ENCODE results near the gene CHRNA4.
"Not testable (repeated sequence)": the region's sequence is repeated elsewhere in the genome, so short reads cannot be mapped to it uniquely, and the experiment has no call there.

Gene CHRNA4

DNA sequence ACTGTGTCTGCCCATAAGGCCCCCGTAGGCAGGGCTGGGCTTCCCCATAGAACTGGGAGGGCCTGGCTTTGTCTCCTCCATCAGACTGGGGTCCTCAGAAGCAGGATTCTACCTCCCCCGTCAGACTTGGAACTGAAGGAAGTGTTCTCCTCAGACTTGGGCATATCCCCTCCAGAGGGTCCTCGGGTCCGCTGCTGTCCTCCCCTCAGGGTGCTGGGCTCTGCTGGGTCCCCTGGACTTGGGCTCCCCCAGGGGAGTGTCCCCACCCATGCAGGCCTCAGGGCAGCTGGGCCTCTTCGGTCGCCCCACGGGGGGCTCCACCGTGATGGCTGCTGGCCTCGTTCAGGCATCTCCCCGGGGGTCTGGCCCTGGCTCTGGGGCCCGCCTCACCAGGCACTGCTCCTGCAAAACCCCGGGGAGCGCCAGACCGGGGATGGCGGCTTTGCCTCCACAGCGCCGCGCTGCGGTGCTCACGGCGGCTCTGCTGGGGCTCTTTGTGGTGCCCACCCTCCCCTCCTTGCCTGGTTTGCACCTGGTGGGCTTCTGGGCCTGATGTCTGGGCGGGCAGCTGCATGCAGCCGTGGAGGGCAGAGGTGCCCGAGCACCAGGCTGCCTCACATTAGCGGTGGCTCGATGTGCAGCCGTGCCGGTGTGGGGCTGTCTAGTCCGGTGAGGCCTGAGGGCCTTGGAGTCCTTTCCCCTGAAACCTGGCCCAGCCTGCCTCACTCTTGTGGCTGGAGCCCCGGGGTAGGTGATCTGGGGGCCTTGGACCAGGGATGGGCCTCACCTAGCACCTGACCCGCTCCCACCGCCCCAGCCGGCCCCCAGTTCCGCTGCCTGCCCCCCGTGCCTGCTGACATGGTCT, 54.2 kb downstream of the CHRNA4 start:
- no peak for DNase-seq

- not testable (repeated sequence) for DNase-seq
Observed at GRCh38 chr20:63305933-63306672, 55.0 kb downstream of the CHRNA4 start.

- no peak for DNase-seq
Observed at GRCh38 chr20:63305393-63305792, 55.8 kb downstream of the CHRNA4 start.

- DNase-seq: no peak
Observed at GRCh38 chr20:63303095-63303666, 58.0 kb downstream of the CHRNA4 start.

DNA sequence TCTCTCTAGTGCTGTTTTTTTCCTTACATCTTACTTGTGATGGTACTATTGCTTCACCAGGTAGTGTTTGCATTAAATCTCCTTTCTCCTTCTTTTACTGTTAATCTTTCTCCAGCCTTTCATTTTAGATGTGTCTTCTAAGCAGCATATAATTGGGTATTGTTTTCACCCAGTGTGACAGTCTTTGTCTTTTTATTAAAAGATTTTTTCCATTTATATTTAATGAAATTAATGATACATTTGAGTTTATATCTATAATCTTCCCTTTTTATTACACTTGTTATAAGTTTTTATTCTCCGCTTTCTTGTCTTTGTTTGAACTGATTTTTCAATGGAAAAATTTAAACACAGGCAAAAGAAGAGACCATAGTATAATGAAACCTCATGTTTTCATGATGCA, 59.5 kb downstream of the CHRNA4 start:
- DNase-seq: no peak

- no peak for DNase-seq
Observed at GRCh38 chr20:63298731-63299312, 62.3 kb downstream of the CHRNA4 start.

DNA sequence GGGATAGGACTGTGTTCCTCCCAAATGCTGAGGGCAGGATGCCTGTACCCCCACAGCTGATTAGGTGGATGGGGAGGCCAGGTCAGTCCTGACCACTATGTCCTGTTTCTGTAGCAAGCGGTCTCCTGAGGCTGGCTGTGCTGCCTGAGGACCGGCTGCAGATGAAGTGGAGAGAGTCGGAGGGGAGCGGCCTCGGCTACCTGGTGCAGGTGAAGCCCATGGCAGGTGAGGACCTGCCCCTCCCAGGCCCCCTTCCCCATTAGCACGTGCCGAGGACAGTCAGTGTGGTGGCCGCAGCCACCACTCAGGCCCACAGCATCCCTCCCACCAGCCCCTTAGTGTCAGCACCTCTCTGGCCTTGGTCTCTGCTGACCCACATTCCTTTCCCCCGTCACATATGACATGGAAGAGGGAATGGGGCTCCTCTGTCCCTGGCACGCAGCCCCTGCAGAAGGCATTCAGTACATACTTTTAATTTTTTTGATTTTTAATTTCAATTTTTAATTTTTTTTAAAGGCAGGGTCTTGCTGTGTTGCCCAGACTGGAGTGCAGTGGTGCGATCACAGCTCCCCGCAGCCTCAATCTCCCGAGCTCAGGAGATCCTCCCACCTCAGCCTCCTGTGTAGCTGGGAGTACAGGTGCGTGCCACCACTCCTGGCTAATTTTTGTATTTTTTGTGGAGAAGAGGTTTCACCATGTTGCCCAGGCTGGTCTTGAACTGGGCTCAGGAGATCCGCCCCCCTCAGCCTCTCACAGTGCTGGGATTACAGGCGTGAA, 63.2 kb downstream of the CHRNA4 start:
- no peak for DNase-seq

GRCh38 chr20:63297371-63297781, 63.8 kb downstream of the CHRNA4 start:
- no peak for DNase-seq

GRCh38 chr20:63296531-63297299, 64.4 kb downstream of the CHRNA4 start:
- DNase-seq: no peak

- DNase-seq: no peak
Observed at GRCh38 chr20:63295846-63296245, 65.3 kb downstream of the CHRNA4 start.

DNA sequence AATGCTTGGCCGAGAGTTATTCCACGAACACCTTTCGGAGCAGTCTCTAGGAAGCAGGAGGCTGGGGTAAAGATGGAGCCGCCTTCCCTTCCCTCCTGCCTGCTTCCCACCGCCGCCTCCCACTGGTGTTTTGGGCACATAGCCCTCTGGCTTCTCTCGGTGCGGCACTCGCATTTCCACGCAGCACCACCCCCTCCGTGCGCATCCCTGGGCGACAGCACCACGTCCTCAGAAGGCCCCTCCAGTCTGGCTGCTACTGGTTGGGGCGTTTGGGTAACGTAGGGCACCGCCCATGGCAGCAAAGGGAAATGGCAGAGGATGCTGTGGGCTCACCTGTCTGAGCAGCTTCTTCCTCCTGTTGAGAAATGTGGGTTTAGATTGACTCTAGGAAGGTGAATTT, 65.7 kb downstream of the CHRNA4 start:
- DNase-seq: no peak

GRCh38 chr20:63295018-63295417, 66.1 kb downstream of the CHRNA4 start:
- no peak for DNase-seq

DNA sequence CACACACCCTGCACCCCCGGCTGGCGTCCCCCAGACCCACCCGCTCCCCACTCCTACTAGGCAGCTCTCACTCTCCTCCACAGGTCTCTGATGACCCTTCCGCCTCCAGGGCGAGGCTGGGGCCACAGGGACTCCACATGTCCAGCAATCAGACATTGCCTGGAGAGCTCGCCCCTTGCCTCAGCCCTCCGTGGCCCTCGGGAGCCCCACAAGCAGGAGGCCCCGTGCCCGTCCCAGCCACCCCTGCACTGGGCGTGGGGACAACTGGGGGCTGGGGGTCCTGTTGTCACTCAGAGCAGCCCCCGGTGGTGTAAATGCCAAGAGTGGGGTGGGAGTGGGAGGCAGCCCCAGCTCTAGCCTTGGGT, 66.6 kb downstream of the CHRNA4 start:
- no peak for DNase-seq

DNA sequence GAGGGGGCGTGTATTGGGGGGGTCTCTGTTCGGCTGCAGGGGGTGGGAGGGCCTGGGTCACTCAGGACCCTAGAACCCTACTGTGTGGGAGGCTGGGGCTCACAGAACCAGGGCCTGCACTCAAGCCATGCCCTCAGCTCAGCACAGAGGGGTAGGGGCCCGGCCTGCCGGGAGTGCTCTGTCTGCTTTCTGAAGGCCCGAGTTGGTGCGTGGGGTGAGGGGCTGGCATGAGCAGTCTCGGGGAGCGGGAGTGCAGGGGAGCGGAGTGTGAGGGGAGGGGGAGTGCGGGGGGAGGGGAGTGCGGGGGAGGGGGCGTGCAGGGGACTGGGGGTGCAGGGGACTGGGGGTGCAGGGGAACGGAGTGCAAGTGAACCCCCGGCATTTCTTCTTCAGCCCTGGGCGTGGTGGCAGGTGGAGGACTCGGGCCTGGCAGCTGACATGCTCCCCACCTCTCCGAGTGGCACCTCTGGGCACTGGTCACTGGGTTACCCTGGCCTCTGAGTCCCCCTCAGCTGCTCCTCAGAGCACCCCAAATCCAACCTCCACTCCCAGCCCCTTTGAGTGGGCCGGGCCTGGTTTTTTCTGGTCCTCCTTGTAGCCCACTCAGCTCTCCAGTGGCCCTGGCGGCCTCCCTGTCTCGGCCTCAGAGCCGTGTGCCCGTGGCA, 67.1 kb downstream of the CHRNA4 start:
- no peak for DNase-seq

DNA sequence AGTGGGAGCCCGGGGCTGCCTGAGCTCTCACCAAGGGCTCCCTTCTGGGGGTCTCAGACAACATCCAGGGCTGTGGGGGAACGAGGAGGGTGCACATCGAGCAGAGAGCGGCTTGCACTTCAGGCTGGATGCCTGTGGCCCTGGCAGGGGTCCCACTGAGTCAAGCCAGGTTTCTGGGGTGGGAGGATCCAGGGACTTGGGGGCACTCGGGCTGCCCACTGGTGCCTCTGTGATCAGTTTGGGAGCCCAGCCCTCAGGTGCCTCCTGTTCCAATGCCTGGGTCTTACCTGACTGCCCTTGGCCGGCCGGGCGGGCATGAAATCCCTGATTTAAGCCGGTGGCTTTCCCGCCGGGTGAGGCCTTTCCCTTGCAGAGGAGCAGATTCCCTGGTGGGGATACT, 67.7 kb downstream of the CHRNA4 start:
- no peak for DNase-seq
